HL-60 (cell line): ENCODE results near the gene MACO1.
"Not testable (repeated sequence)": the region's sequence is repeated elsewhere in the genome, so short reads cannot be mapped to it uniquely, and the experiment has no call there.

Experiments used
- DNase-seq, 2 experiments: peaks; one replicate each; pipeline ENCODE4 v3.0.0-alpha.2; 2010 to 2020; ENCODE audit warnings: low read depth in 1 of 2, low spot score in 1 of 2
- H3K27ac ChIP-seq: fragments of 250-450 bp; sonication (Bioruptor Pico); replicated peaks from 2 replicates; pipeline ENCODE4 v1.5.1; 2020; ENCODE audit warnings: mild to moderate bottlenecking, moderate library complexity
- H3K27me3 ChIP-seq: fragments of 250-450 bp; sonication (Bioruptor Pico); 2 replicates; pipeline ENCODE4 v1.5.1; 2021; ENCODE audit warnings: mild to moderate bottlenecking, moderate library complexity; ENCODE audit not compliant: insufficient read depth, poor library complexity, severe bottlenecking
- H3K4me3 ChIP-seq: replicated peaks from 2 replicates; pipeline ENCODE4 v1.5.1; 2011; ENCODE audit warnings: mild to moderate bottlenecking, control low read depth, low read length; ENCODE audit not compliant: insufficient read depth
- GABPA ChIP-seq: IDR thresholded peaks from 2 replicates; pipeline ENCODE4 v1.6.1; 2012; ENCODE audit warnings: low read depth
- POLR2AphosphoS5 ChIP-seq: IDR thresholded peaks from 2 replicates; pipeline ENCODE4 v1.6.1; 2012; ENCODE audit warnings: low read depth
- SPI1 ChIP-seq: IDR thresholded peaks from 2 replicates; pipeline ENCODE4 v1.6.1; 2012; ENCODE audit warnings: low read depth, mild to moderate bottlenecking, borderline replicate concordance
- TF ChIP-seq, protein P1 (sequence below): IDR thresholded peaks from 2 replicates; pipeline ENCODE4 v1.6.1; 2012; ENCODE audit warnings: low read depth; ENCODE audit not compliant: insufficient replicate concordance
- TF ChIP-seq, protein P2 (sequence below): IDR thresholded peaks from one replicate; pipeline ENCODE4 v1.5.1; 2011; ENCODE audit warnings: low read length, control low read depth, inconsistent platforms; ENCODE audit not compliant: insufficient read depth

MACO1 gene

DNA sequence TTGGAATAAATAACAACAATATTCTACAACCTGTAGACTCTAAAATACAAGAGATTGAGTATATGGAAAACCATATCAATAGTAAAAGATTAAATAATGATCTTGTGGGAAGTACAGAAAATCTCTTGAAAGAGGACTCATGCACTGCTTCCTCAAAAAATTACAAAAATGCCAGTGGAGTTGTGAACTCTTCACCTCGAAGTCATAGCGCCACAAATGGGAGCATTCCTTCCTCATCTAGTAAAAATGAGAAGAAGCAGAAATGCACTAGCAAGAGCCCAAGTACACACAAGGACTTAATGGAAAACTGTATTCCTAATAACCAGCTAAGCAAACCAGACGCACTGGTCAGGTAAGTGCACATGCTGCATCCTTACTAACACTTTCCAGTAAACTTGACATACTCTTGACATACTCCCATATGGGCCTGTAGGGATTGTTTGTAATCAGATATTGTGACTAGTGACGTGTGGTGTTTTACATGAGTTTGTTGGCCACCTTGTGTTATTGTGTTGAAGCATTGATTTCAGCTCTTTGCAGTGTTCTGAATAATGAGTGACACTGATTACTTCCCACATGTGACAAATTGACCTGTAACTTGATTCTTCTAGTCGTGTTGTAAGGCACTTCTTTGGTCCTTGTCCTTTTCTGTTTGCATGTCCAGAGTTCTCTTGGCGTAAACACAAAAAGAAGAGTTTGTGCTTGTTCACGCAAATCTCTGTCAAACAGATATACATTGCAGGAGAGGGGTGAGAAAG lies 28.0 kb downstream of the MACO1 start:
- Histone ChIP-seq H3K4me3 (no peak overlapping the region), H3K27me3 (no peaks in the 10 kb centered on the region), H3K27ac (no peak overlapping the region)
- peak in 1 of 2 experiments; percentile 61 for DNase-seq
- no peak for TF ChIP-seq GABPA

DNA sequence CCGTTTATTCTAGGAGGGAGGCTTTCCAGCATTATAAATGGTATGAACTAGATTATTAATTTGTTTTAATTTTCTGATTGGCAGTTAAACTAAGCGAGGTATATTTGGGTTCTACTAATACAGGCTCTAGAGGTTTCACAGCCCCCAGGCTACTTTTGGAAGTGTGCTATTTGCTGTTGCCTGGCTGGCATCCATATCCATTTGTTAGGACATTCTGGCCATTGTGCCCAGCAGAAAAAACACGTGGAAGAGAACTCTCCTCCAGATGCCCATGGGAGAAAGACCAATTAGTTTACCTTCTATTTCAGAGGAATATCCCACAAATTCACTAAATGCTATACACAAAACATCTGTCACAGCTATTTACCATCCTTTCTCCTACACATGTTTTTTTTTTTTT lies 29.3 kb downstream of the MACO1 start:
- H3K4me3 ChIP-seq: no peak overlapping the region
- no peak overlapping the region for H3K27ac ChIP-seq
- H3K27me3 ChIP-seq: no peaks in the 10 kb centered on the region
- no peak for DNase-seq
- no peak for TF ChIP-seq SPI1
- TF ChIP-seq, protein P1, sequence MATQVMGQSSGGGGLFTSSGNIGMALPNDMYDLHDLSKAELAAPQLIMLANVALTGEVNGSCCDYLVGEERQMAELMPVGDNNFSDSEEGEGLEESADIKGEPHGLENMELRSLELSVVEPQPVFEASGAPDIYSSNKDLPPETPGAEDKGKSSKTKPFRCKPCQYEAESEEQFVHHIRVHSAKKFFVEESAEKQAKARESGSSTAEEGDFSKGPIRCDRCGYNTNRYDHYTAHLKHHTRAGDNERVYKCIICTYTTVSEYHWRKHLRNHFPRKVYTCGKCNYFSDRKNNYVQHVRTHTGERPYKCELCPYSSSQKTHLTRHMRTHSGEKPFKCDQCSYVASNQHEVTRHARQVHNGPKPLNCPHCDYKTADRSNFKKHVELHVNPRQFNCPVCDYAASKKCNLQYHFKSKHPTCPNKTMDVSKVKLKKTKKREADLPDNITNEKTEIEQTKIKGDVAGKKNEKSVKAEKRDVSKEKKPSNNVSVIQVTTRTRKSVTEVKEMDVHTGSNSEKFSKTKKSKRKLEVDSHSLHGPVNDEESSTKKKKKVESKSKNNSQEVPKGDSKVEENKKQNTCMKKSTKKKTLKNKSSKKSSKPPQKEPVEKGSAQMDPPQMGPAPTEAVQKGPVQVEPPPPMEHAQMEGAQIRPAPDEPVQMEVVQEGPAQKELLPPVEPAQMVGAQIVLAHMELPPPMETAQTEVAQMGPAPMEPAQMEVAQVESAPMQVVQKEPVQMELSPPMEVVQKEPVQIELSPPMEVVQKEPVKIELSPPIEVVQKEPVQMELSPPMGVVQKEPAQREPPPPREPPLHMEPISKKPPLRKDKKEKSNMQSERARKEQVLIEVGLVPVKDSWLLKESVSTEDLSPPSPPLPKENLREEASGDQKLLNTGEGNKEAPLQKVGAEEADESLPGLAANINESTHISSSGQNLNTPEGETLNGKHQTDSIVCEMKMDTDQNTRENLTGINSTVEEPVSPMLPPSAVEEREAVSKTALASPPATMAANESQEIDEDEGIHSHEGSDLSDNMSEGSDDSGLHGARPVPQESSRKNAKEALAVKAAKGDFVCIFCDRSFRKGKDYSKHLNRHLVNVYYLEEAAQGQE: no peak
- TF ChIP-seq, protein P2, sequence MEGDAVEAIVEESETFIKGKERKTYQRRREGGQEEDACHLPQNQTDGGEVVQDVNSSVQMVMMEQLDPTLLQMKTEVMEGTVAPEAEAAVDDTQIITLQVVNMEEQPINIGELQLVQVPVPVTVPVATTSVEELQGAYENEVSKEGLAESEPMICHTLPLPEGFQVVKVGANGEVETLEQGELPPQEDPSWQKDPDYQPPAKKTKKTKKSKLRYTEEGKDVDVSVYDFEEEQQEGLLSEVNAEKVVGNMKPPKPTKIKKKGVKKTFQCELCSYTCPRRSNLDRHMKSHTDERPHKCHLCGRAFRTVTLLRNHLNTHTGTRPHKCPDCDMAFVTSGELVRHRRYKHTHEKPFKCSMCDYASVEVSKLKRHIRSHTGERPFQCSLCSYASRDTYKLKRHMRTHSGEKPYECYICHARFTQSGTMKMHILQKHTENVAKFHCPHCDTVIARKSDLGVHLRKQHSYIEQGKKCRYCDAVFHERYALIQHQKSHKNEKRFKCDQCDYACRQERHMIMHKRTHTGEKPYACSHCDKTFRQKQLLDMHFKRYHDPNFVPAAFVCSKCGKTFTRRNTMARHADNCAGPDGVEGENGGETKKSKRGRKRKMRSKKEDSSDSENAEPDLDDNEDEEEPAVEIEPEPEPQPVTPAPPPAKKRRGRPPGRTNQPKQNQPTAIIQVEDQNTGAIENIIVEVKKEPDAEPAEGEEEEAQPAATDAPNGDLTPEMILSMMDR: no peak
- TF ChIP-seq POLR2AphosphoS5: no peak
- no peak for TF ChIP-seq GABPA

DNA sequence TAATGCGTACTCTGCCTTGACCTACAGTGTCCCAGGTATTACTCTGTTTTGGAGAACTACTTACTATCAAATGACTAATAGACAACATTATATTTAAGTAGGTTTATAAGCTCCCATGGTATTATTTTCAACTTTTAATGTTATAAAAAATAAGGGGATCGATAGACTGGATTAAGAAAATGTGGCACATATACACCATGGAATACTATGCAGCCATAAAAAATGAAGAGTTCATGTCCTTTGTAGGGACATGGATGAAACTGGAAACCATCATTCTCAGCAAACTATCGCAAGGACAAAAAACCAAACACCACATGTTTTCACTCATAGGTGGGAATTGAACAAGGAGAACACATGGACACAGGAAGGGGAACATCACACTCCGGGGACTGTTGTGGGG lies 30.1 kb downstream of the MACO1 start:
- H3K4me3 ChIP-seq, H3K27me3 ChIP-seq, DNase-seq, H3K27ac ChIP-seq: not testable (repeated sequence)

DNA sequence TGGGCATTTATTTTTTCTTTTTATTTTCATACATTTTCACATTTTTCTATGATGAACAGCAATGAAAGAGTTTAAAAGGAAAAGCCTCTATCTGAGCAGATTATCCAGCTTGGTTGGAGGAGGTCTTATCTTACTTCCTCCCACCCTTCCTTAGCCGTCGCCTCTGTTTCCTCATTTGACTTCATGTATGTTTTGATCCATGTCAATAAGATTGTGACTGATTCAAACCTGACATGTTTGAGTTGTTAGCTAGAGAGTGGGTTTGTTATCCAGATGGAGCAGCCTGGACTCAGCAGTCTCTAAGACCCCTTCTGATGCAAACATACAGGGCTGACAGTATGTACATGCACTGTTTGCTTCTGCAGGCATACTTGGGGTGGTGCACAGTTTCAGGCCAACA lies 31.2 kb downstream of the MACO1 start:
- no peak overlapping the region for H3K27ac ChIP-seq
- H3K4me3 ChIP-seq: no peak overlapping the region
- no peaks in the 10 kb centered on the region for H3K27me3 ChIP-seq
- TF ChIP-seq GABPA (no peak), SPI1 (0 out of 2 replicates have a peak, but pooled peaks have one; percentile 5)
- peak in 1 of 2 experiments; percentile 22 for DNase-seq

DNA sequence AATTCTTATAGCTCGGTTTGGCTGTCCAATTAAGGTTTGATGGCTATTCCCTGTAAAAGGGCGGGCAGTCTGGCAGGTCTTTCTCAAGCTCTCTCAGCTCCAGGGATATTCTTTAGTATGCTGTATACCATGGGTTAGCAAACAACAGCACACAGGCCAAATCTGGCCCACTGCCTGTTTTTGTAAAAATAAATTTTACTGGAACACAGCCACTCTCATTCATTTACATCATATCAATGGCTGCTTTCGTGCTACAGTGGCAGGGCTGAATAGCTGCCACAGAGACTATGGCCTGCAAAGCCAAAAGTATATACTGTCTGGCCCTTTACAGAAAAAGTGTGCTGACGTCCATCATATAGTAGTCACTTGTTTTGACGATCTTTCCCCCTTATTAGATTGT lies 32.0 kb downstream of the MACO1 start:
- Histone ChIP-seq H3K27me3 (no peaks in the 10 kb centered on the region), H3K27ac (no peak overlapping the region), H3K4me3 (no peak overlapping the region)
- DNase-seq: no peak
- TF ChIP-seq, protein P1: no peak
- TF ChIP-seq, protein P2: no peak
- TF ChIP-seq GABPA (no peak), SPI1 (no peak), POLR2AphosphoS5 (no peak)
